GM23338 (cell line): ENCODE data around the gene SDR42E2.
A peak's percentile ranks its signal among the peaks of the same experiment; 100 is the strongest.

Experiments
- CREB1 ChIP-seq: fragments of 250-450 bp; sonication (Bioruptor Pico); IDR thresholded peaks from 2 replicates; pipeline ENCODE4 v1.5.0; 2020; ENCODE audit warnings: low read depth, mild to moderate bottlenecking, moderate library complexity
- CTCF ChIP-seq, 2 experiments: fragments of 200-600 bp in 1 of 2; sonication (generic) in 1 of 2; conservative IDR thresholded peaks; 2 replicates each; pipeline versions ENCODE4 v1.5.1 to v1.6.1; 2016 to 2017; ENCODE audit warnings: antibody characterized with exemption in 2 of 2, low read depth in 2 of 2, mild to moderate bottlenecking in 2 of 2, moderate library complexity in 1 of 2
- EZH2 ChIP-seq: fragments of 200-600 bp; sonication (generic); IDR thresholded peaks from one replicate; pipeline ENCODE4 v1.8.0; 2017; ENCODE audit warnings: antibody characterized with exemption, mild to moderate bottlenecking, low read depth; ENCODE audit not compliant: unreplicated experiment
- EZH2phosphoT487 ChIP-seq: fragments of 200-600 bp; sonication (generic); IDR thresholded peaks from one replicate; pipeline ENCODE4 v1.8.1; 2018; ENCODE audit warnings: antibody characterized with exemption; ENCODE audit not compliant: unreplicated experiment
- JUNB ChIP-seq: IDR thresholded peaks from one replicate; pipeline ENCODE4 v1.6.1; 2016; ENCODE audit warnings: antibody characterized with exemption; ENCODE audit not compliant: unreplicated experiment
- POLR2AphosphoS5 ChIP-seq: IDR thresholded peaks from 2 replicates; pipeline ENCODE4 v1.6.1; 2016; ENCODE audit warnings: antibody characterized with exemption, low read depth
- REST ChIP-seq: IDR thresholded peaks from one replicate; pipeline ENCODE4 v1.6.1; 2018; ENCODE audit warnings: antibody characterized with exemption; ENCODE audit not compliant: unreplicated experiment
- STAT1 ChIP-seq: IDR thresholded peaks from one replicate; pipeline ENCODE4 v1.6.1; 2016; ENCODE audit warnings: antibody characterized with exemption; ENCODE audit not compliant: unreplicated experiment
- TF ChIP-seq, protein P1 (sequence below): IDR thresholded peaks from 2 replicates; pipeline ENCODE4 v1.6.1; 2016; ENCODE audit warnings: antibody characterized with exemption

GRCh38 chr16:22195695-22196558 lies 33.6 kb downstream of the SDR42E2 start:
- TF ChIP-seq CTCF (conservative IDR thresholded peaks at IDR 0.05; ENCODE audit: low read depth in 2 of 2) (peak; percentile 70 to 81), POLR2AphosphoS5 (0 out of 2 replicates have a peak, but pooled peaks have one; percentile 37), EZH2 (no peak), CREB1 (CRISPR knock-in tag) (peak; percentile 48; the same call in 1 of the 2 replicates), EZH2phosphoT487 (no peak), REST (no peak), JUNB (no peak), STAT1 (no peak)
- TF ChIP-seq, protein P1, sequence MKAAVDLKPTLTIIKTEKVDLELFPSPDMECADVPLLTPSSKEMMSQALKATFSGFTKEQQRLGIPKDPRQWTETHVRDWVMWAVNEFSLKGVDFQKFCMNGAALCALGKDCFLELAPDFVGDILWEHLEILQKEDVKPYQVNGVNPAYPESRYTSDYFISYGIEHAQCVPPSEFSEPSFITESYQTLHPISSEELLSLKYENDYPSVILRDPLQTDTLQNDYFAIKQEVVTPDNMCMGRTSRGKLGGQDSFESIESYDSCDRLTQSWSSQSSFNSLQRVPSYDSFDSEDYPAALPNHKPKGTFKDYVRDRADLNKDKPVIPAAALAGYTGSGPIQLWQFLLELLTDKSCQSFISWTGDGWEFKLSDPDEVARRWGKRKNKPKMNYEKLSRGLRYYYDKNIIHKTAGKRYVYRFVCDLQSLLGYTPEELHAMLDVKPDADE: no peak
